H9 (cell line): ENCODE results near the gene IGF2. TPM values are rescaled to one million over a fixed set of nuclear protein-coding genes. Genes with fewer than 3 reads are reported as not detected.

Source experiments
- DNase-seq: peaks from one replicate; pipeline ENCODE4 v3.0.0-alpha.2; 2017
- H2AFZ ChIP-seq: one replicate; pipeline ENCODE4 v1.6.1; 2013; ENCODE audit warnings: mild to moderate bottlenecking, low read length, control low read depth, moderate library complexity
- H2AK5ac ChIP-seq: 2 replicates; pipeline ENCODE4 v1.6.1; 2013; ENCODE audit warnings: low read length, control low read depth, mixed read lengths; ENCODE audit not compliant: insufficient read length
- H2BK120ac ChIP-seq: one replicate; pipeline ENCODE4 v1.6.1; 2013; ENCODE audit warnings: low read depth, mild to moderate bottlenecking, low read length, control low read depth, inconsistent platforms; ENCODE audit not compliant: poor library complexity, severe bottlenecking
- H2BK12ac ChIP-seq: 2 replicates; pipeline ENCODE4 v1.6.1; 2013; ENCODE audit warnings: low read length, control low read depth, mixed read lengths, low read depth; ENCODE audit not compliant: insufficient read length
- H2BK15ac ChIP-seq: 2 replicates; pipeline ENCODE4 v1.6.1; 2013; ENCODE audit warnings: low read depth, low read length, control low read depth
- H2BK20ac ChIP-seq: one replicate; pipeline ENCODE4 v1.6.1; 2013; ENCODE audit warnings: low read depth, mild to moderate bottlenecking, low read length, control low read depth, inconsistent platforms; ENCODE audit not compliant: poor library complexity, severe bottlenecking
- H2BK5ac ChIP-seq: 2 replicates; pipeline ENCODE4 v1.6.1; 2013; ENCODE audit warnings: low read length, control low read depth, mixed read lengths; ENCODE audit not compliant: insufficient read length
- H3K14ac ChIP-seq: 2 replicates; pipeline ENCODE4 v1.6.1; 2013; ENCODE audit warnings: low read length, control low read depth; ENCODE audit not compliant: insufficient read depth
- H3K18ac ChIP-seq: 2 replicates; pipeline ENCODE4 v1.6.1; 2013; ENCODE audit warnings: low read depth, mild to moderate bottlenecking, mixed read lengths, low read length, control low read depth; ENCODE audit not compliant: insufficient read length
- H3K23ac ChIP-seq: 2 replicates; pipeline ENCODE4 v1.6.1; 2013; ENCODE audit warnings: low read length, control low read depth, mixed read lengths, low read depth; ENCODE audit not compliant: insufficient read length
- H3K23me2 ChIP-seq: 2 replicates; pipeline ENCODE4 v1.6.1; 2013; ENCODE audit warnings: low read depth, mild to moderate bottlenecking, mixed read lengths, low read length, control low read depth; ENCODE audit not compliant: insufficient read length, poor library complexity, severe bottlenecking
- H3K27ac ChIP-seq: 2 replicates; pipeline ENCODE4 v1.5.1; 2013; ENCODE audit warnings: low read length, control low read depth, mixed read lengths, low read depth; ENCODE audit not compliant: insufficient read length
- H3K27me3 ChIP-seq: 2 replicates; pipeline ENCODE4 v1.6.1; 2013; ENCODE audit warnings: low read length, control low read depth, inconsistent platforms; ENCODE audit not compliant: insufficient read depth
- H3K4ac ChIP-seq: 2 replicates; pipeline ENCODE4 v1.6.1; 2013; ENCODE audit warnings: low read depth, mild to moderate bottlenecking, control low read depth, inconsistent platforms, low read length, moderate library complexity
- H3K4me1 ChIP-seq: 2 replicates; pipeline ENCODE4 v1.6.1; 2013; ENCODE audit warnings: low read length, control low read depth, inconsistent platforms; ENCODE audit not compliant: insufficient read depth
- H3K4me2 ChIP-seq: 2 replicates; pipeline ENCODE4 v1.6.1; 2013; ENCODE audit warnings: low read length, control low read depth, mixed read lengths; ENCODE audit not compliant: insufficient read length, insufficient read depth
- H3K56ac ChIP-seq: 2 replicates; pipeline ENCODE4 v1.6.1; 2013; ENCODE audit warnings: low read depth, mild to moderate bottlenecking, mixed read lengths, low read length, control low read depth; ENCODE audit not compliant: insufficient read length
- H3K79me1 ChIP-seq: 2 replicates; pipeline ENCODE4 v1.6.1; 2013; ENCODE audit warnings: low read depth, mild to moderate bottlenecking, moderate library complexity, low read length, control low read depth, inconsistent platforms; ENCODE audit not compliant: insufficient read depth, poor library complexity, severe bottlenecking
- H3K79me2 ChIP-seq: 2 replicates; pipeline ENCODE4 v1.6.1; 2013; ENCODE audit warnings: low read length, control low read depth, inconsistent platforms; ENCODE audit not compliant: insufficient read depth
- H3K9ac ChIP-seq: 2 replicates; pipeline ENCODE4 v1.6.1; 2013; ENCODE audit warnings: low read length, control low read depth, mixed read lengths; ENCODE audit not compliant: insufficient read length; ENCODE audit errors: extremely low read depth
- H3K9me3 ChIP-seq: one replicate; pipeline ENCODE4 v1.6.1; 2013; ENCODE audit warnings: low read depth, low read length, inconsistent platforms; ENCODE audit not compliant: control insufficient read depth
- H3T11ph ChIP-seq: one replicate; pipeline ENCODE4 v1.6.1; 2013; ENCODE audit warnings: mild to moderate bottlenecking, low read length, control low read depth, inconsistent platforms
- H4K20me1 ChIP-seq: one replicate; pipeline ENCODE4 v1.6.1; 2013; ENCODE audit not compliant: control insufficient read depth, insufficient read length, insufficient read depth
- H4K5ac ChIP-seq: 2 replicates; pipeline ENCODE4 v1.6.1; 2013; ENCODE audit warnings: low read depth, mild to moderate bottlenecking, mixed read lengths, low read length, control low read depth; ENCODE audit not compliant: insufficient read length
- H4K8ac ChIP-seq: replicated peaks from 2 replicates; pipeline ENCODE4 v1.6.1; 2013; ENCODE audit warnings: low read length, control low read depth, mixed read lengths, low read depth; ENCODE audit not compliant: insufficient read length
- H4K91ac ChIP-seq: 2 replicates; pipeline ENCODE4 v1.6.1; 2013; ENCODE audit warnings: low read depth, mild to moderate bottlenecking, moderate library complexity, mixed read lengths, low read length, control low read depth; ENCODE audit not compliant: insufficient read length
- H3K27ac Mint-ChIP-seq, 3 experiments: 2 replicates in 2 of 3; 3 replicates in 1 of 3; pipeline ENCODE4 v1.8.0; 2020 to 2021; ENCODE audit warnings: mixed read lengths in 3 of 3, mild to moderate bottlenecking in 1 of 3, moderate library complexity in 1 of 3
- H3K27me3 Mint-ChIP-seq: 2 replicates; pipeline ENCODE4 v1.8.0; 2021; ENCODE audit warnings: low read depth, mild to moderate bottlenecking, moderate library complexity, mixed read lengths
- H3K36me3 Mint-ChIP-seq, 3 experiments: 2 replicates in 2 of 3; 3 replicates in 1 of 3; pipeline ENCODE4 v1.8.0; 2020 to 2021; ENCODE audit warnings: low read depth in 3 of 3, mixed read lengths in 3 of 3; ENCODE audit not compliant: insufficient read depth in 1 of 3
- H3K4me1 Mint-ChIP-seq, 2 experiments: 2 replicates each; pipeline ENCODE4 v1.8.0; 2020; ENCODE audit warnings: mixed read lengths in 2 of 2
- H3K4me3 Mint-ChIP-seq, 2 experiments: 2 replicates in 1 of 2; 3 replicates in 1 of 2; pipeline ENCODE4 v1.8.0; 2020 to 2021; ENCODE audit warnings: mild to moderate bottlenecking in 2 of 2, mixed read lengths in 2 of 2, moderate library complexity in 1 of 2
- H3K9me3 Mint-ChIP-seq, 2 experiments: 2 replicates in 1 of 2; 3 replicates in 1 of 2; pipeline ENCODE4 v1.8.0; 2020; ENCODE audit warnings: mild to moderate bottlenecking in 2 of 2, mixed read lengths in 2 of 2, moderate library complexity in 1 of 2
- WGBS: extraction: QIAGEN DNeasy Blood & Tissue Kit; methylation state at CpG from one replicate; pipeline ENCODE4 v1.1.7; 2013; ENCODE audit warnings: missing lambda C conversion rate, low lambda C conversion rate, mixed read lengths; ENCODE audit not compliant: insufficient read length; ENCODE audit errors: extremely low coverage; 5-methylcytosine and 5-hydroxymethylcytosine counted together
- total RNA-seq: library from RNA; stranded (reverse); gene quantifications from 2 replicates; pipeline ENCODE4 v1.2.1, GENCODE V29; 2021
- TF ChIP-seq, protein P1 (sequence below): fragments of 200-600 bp; sonication (generic); conservative IDR thresholded peaks from 3 replicates; pipeline ENCODE4 v1.8.0; 2021; ENCODE audit warnings: antibody characterized with exemption, mild to moderate bottlenecking

IGF2 gene
- total RNA-seq, 1 experiment from 2014 or later = 2.8 TPM

DNA sequence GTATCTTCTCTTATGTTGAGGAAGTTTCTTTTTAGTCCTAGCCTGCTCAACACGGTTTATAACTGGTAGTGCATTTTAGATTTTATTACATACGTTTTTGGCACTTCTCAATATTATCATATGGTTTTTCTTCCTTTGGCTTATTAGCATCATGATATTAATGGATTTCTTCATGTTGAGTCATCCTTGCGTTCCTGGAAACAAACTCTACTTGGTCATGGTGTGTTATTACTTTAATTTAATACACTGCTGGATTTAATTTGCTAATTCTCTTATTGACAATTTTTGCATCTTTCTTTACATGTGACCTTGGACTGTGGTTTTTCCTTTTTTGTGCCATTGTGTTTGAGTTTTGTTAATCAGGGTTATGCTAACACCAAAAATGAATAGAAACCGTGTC, 20.5 kb downstream of the IGF2 start:
- Histone ChIP-seq H3K23ac (no peak overlapping the region), H4K91ac (no peak overlapping the region), H3K56ac (no peak overlapping the region), H2AFZ (no peak overlapping the region), H3K14ac (no peak overlapping the region), H2BK5ac (no peak overlapping the region), H3K23me2 (no peaks in the 10 kb centered on the region), H2BK120ac (no peak overlapping the region), H2BK20ac (no peak overlapping the region), H4K5ac (no peak overlapping the region), H2AK5ac (no peak overlapping the region), H3K79me2 (no peaks in the 10 kb centered on the region), H2BK12ac (no peak overlapping the region), H3T11ph (no peak overlapping the region), H3K18ac (no peak overlapping the region), H4K8ac (no peak overlapping the region), H3K9me3 (no peaks in the 10 kb centered on the region), H3K27me3 (no peaks in the 10 kb centered on the region), H3K4me2 (no peak overlapping the region), H3K4ac (no peak overlapping the region), H3K27ac (no peak overlapping the region), H3K79me1 (no peaks in the 10 kb centered on the region), H4K20me1 (no peaks in the 10 kb centered on the region), H3K9ac (no peak overlapping the region), H3K4me1 (no peaks in the 10 kb centered on the region), H2BK15ac (no peak overlapping the region)
- TF ChIP-seq, protein P1, sequence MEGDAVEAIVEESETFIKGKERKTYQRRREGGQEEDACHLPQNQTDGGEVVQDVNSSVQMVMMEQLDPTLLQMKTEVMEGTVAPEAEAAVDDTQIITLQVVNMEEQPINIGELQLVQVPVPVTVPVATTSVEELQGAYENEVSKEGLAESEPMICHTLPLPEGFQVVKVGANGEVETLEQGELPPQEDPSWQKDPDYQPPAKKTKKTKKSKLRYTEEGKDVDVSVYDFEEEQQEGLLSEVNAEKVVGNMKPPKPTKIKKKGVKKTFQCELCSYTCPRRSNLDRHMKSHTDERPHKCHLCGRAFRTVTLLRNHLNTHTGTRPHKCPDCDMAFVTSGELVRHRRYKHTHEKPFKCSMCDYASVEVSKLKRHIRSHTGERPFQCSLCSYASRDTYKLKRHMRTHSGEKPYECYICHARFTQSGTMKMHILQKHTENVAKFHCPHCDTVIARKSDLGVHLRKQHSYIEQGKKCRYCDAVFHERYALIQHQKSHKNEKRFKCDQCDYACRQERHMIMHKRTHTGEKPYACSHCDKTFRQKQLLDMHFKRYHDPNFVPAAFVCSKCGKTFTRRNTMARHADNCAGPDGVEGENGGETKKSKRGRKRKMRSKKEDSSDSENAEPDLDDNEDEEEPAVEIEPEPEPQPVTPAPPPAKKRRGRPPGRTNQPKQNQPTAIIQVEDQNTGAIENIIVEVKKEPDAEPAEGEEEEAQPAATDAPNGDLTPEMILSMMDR = no peak
- peaks cover 67% of the 10 kb centered on the region for H3K27me3 Mint-ChIP-seq
- peaks cover 0 to 13% (median 10%) of the 10 kb centered on the region in 3 experiments; a peak in 6 of 7 replicates for H3K36me3 Mint-ChIP-seq
- H3K9me3 Mint-ChIP-seq = peaks cover 21 to 24% of the 10 kb centered on the region in 2 experiments
- no CpG with 5 or more reads among the region's 4 CpGs for WGBS
- H3K4me3 Mint-ChIP-seq = no peak overlapping the region
- H3K4me1 Mint-ChIP-seq = peaks cover 5 to 17% of the 10 kb centered on the region in 2 experiments
- no peak for DNase-seq
- H3K27ac Mint-ChIP-seq = no peak overlapping the region
